ENCODE data around the gene SPECC1. TPM values are rescaled to one million over a fixed set of nuclear protein-coding genes. Genes with fewer than 3 reads are reported as not detected.

SPECC1 gene
- total and polyA plus RNA-seq, 7 donors, result 10.9 to 98.3 (median 43.5) TPM

Small RNAs within 50 kb of the gene (small RNA-seq; reads per million reads assigned to genes)
- gene AC008088.1, result 0 reads per million in 3 donors
- gene RNU6-1057P, result 0 reads per million in 3 donors
- 0 reads per million in 3 donors for gene RNU6-258P
- 0 reads per million in 3 donors for gene RNU6-467P

Other genes with a start within 250 kb of the SPECC1 start
- gene ULK2, start 141.4 kb upstream of the SPECC1 start, total RNA-seq, result 10 to 100 TPM; 27.0 to 31.3 (median 28.2) TPM
- gene ULK2, start 141.4 kb upstream of the SPECC1 start, polyA plus RNA-seq, result 1 to 10 TPM; 2.5 to 5.4 (median 4.6) TPM
- 10 to 100 TPM; 24.0 to 37.5 (median 30.9) TPM for gene AKAP10, start 31.5 kb upstream of the SPECC1 start, total RNA-seq
- 10 to 100 TPM in 2 of 3 donors, 1 to 10 TPM in 1; 9.5 to 12.0 (median 11.4) TPM for gene AKAP10, start 31.5 kb upstream of the SPECC1 start, polyA plus RNA-seq

Data from sigmoid colon (tissue), 7 donors.